ENCODE measurements around the gene TRAK2. TPM values are rescaled to one million over a fixed set of nuclear protein-coding genes. Genes with fewer than 3 reads are reported as not detected.
A peak's percentile ranks its signal among the peaks of the same experiment; 100 is the strongest.

The TRAK2 gene
- total RNA-seq, 1 donor from 2014 or later = 11.2 TPM

- no peak for DNase-seq (ENCODE audit: low read depth)
- peak; percentile 19 for TF ChIP-seq CTCF (conservative IDR thresholded peaks at IDR 0.05; ENCODE audit: low read depth, low read length)
- no peak overlapping the region for H3K4me3 ChIP-seq (ENCODE audit: low read depth, low read length)
These were observed 106.4 kb downstream of the TRAK2 start for GRCh38 chr2:201344663-201345366.

GRCh38 chr2:201343559-201343958, 107.7 kb downstream of the TRAK2 start:
- no peak for DNase-seq (ENCODE audit: low read depth)
- no peak for TF ChIP-seq CTCF (conservative IDR thresholded peaks at IDR 0.05; ENCODE audit: low read depth, low read length)
- no peak overlapping the region for H3K4me3 ChIP-seq (ENCODE audit: low read depth, low read length)

GRCh38 chr2:201342923-201343322, 108.3 kb downstream of the TRAK2 start:
- DNase-seq (ENCODE audit: low read depth) = no peak
- H3K4me3 ChIP-seq (ENCODE audit: low read depth, low read length) = no peak overlapping the region
- no peak for TF ChIP-seq CTCF (conservative IDR thresholded peaks at IDR 0.05; ENCODE audit: low read depth, low read length)

- no peak for DNase-seq (ENCODE audit: low read depth)
These were observed 121.8 kb downstream of the TRAK2 start for GRCh38 chr2:201329409-201329808.

GRCh38 chr2:201327678-201328077, 123.6 kb downstream of the TRAK2 start:
- H3K4me3 ChIP-seq (ENCODE audit: low read depth, low read length) = no peak overlapping the region
- no peak for DNase-seq (ENCODE audit: low read depth)
- no peak for TF ChIP-seq CTCF (conservative IDR thresholded peaks at IDR 0.05; ENCODE audit: low read depth, low read length)

More at GRCh38 chr2:201329409-201329808, 121.8 kb downstream of the TRAK2 start:
- TF ChIP-seq CTCF (conservative IDR thresholded peaks at IDR 0.05; ENCODE audit: low read depth, low read length) = no peak
- no peak overlapping the region for H3K4me3 ChIP-seq (ENCODE audit: low read depth, low read length)

Other genes starting within 250 kb of the TRAK2 start
- gene CASP8, start 190.9 kb downstream of the TRAK2 start, total RNA-seq = 8.2 and 9.9 TPM in 2 replicates
- 0.22 TPM in 1 of 2 replicates, not detected in the other for gene FLACC1, start 94.1 kb downstream of the TRAK2 start, total RNA-seq
- 27.8 and 31.0 TPM in 2 replicates for gene STRADB, start 282 bp upstream of the TRAK2 start, total RNA-seq
- 37.0 and 53.1 TPM in 2 replicates for gene TMEM237, start 192.0 kb upstream of the TRAK2 start, total RNA-seq
- 1.0 TPM in 1 of 2 replicates, not detected in the other for gene MPP4, start 247.2 kb upstream of the TRAK2 start, total RNA-seq

Measured in epithelial cell of proximal tubule (primary cell).